ENCODE measurements around the gene SNN. TPM values are rescaled to one million over a fixed set of nuclear protein-coding genes. Genes with fewer than 3 reads are reported as not detected.

The SNN gene
- polyA plus RNA-seq, 2 donors: 8.7 to 11.7 TPM

DNA sequence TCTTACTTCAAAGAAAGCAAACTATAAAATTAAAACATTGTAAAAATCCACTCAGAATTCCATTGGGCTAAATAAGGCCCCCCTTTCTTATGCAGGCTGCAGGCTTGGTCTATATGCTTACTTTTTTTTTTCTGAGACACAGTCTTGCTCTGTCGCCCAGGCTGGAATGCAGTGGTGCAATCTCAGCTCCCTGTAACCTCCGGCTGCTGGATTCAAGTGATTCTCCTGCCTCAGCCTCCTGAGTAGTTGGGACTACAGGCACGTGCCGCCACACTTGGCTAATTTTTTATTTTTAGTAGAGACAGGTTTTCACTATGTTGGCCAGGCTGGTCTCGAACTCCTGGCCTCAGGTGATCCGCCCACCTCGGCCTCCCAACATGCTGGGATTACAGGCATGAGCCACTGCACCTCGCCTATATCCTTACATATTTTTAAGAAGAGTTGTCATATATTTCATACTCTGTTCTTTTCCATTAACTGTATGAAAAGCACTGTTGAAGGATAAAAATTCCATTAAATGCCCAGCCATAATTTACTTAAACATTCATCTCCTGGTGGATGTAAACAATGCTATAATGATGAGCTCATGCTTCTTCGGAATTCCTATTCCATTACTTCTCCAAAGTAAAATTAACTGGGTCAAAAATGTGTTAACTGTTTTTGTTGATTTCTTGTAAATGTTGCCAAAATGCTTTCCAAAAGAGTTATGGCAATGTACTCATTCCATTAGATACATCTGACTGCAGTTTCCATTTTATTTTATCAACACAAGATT, 17.8 kb downstream of the SNN start:
- 74 to 80% methylated on average over 9 of the region's 9 CpGs for WGBS, 2 donors
- peaks cover 0 to 23% of the 10 kb centered on the region in 2 donors for H3K36me3 ChIP-seq (ENCODE audit: control insufficient read depth in 2 of 2, insufficient read depth in 2 of 2, low read length in 1 of 2)

DNA sequence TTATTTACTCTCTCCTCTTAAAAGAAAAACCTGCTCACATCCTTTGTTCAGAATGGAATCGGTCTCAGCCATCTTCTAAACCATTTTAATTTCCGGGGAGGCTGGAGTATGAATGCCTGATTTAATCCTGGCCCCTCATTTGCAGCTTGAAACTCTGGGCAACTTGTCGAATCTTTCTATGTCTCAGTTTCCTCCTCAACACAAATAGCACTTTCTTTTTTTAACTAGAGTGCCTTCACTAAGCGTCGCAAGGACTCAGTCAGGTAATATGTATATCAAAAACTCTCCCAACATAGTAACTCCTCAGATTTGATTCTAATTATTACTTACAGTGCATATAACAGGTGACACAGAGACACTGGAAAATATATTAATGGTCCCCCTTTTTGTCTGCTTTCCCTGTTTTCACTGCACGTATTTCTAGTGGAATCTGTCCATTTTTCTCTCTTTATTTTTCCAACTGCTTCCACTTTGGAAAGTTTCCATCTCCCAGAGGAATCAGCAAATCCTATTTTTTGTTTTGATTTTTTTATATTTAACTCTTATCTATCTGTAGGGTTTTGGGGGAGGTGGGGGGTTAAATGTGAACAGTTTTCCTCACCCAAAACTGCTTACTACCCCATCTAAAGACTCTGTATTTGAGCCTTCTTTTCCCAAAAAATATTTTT, 18.6 kb downstream of the SNN start:
- Histone ChIP-seq H3K4me3 (ENCODE audit: low read depth in 1 of 2, low read length in 2 of 2) (no peak overlapping the region), H3K36me3 (ENCODE audit: control insufficient read depth in 2 of 2, insufficient read depth in 2 of 2, low read length in 1 of 2) (peaks cover 3 to 29% of the 10 kb centered on the region in 2 donors), H3K27me3 (ENCODE audit: control insufficient read depth in 1 of 2, insufficient read depth in 2 of 2, low read length in 2 of 2) (no peaks in the 10 kb centered on the region), H3K4me1 (ENCODE audit: control insufficient read depth in 2 of 2, insufficient read depth in 2 of 2, low read length in 1 of 2) (peaks cover 0 to 2% of the 10 kb centered on the region in 2 donors), H3K9me3 (ENCODE audit: control insufficient read depth in 2 of 2, insufficient read depth in 1 of 2, low read depth in 1 of 2, low read length in 1 of 2) (no peaks in the 10 kb centered on the region), H3K27ac (ENCODE audit: low read depth in 2 of 2, low read length in 1 of 2) (no peak overlapping the region)
- WGBS, 2 donors: 66% methylated on average over 6 of the region's 6 CpGs

More for the DNA sequence above, 17.8 kb downstream of the SNN start:
- H3K27me3 ChIP-seq (ENCODE audit: control insufficient read depth in 1 of 2, insufficient read depth in 2 of 2, low read length in 2 of 2): no peaks in the 10 kb centered on the region
- H3K4me1 ChIP-seq (ENCODE audit: control insufficient read depth in 2 of 2, insufficient read depth in 2 of 2, low read length in 1 of 2): peaks cover 2 to 5% of the 10 kb centered on the region in 2 donors
- H3K9me3 ChIP-seq (ENCODE audit: control insufficient read depth in 2 of 2, insufficient read depth in 1 of 2, low read depth in 1 of 2, low read length in 1 of 2): no peaks in the 10 kb centered on the region
- H3K4me3 ChIP-seq (ENCODE audit: low read depth in 1 of 2, low read length in 2 of 2): no peak overlapping the region
- H3K27ac ChIP-seq (ENCODE audit: low read depth in 2 of 2, low read length in 1 of 2): no peak overlapping the region

- Histone ChIP-seq H3K4me3 (ENCODE audit: low read depth in 1 of 2, low read length in 2 of 2) (no peak overlapping the region), H3K9me3 (ENCODE audit: control insufficient read depth in 2 of 2, insufficient read depth in 1 of 2, low read depth in 1 of 2, low read length in 1 of 2) (no peaks in the 10 kb centered on the region), H3K27ac (ENCODE audit: low read depth in 2 of 2, low read length in 1 of 2) (no peak overlapping the region), H3K36me3 (ENCODE audit: control insufficient read depth in 2 of 2, insufficient read depth in 2 of 2, low read length in 1 of 2) (peaks cover 3 to 30% of the 10 kb centered on the region in 2 donors), H3K4me1 (ENCODE audit: control insufficient read depth in 2 of 2, insufficient read depth in 2 of 2, low read length in 1 of 2) (no peaks in the 10 kb centered on the region), H3K27me3 (ENCODE audit: control insufficient read depth in 1 of 2, insufficient read depth in 2 of 2, low read length in 2 of 2) (no peaks in the 10 kb centered on the region)
- 91% methylated on average over 13 of the region's 13 CpGs for WGBS, 2 donors
These were observed 19.6 kb downstream of the SNN start for GRCh38 chr16:11687601-11688519.

- WGBS, 2 donors: 71 to 77% methylated on average over 1 of the region's 1 CpG
- Histone ChIP-seq H3K27me3 (ENCODE audit: control insufficient read depth in 1 of 2, insufficient read depth in 2 of 2, low read length in 2 of 2) (no peaks in the 10 kb centered on the region), H3K4me1 (ENCODE audit: control insufficient read depth in 2 of 2, insufficient read depth in 2 of 2, low read length in 1 of 2) (no peaks in the 10 kb centered on the region), H3K27ac (ENCODE audit: low read depth in 2 of 2, low read length in 1 of 2) (no peak overlapping the region), H3K9me3 (ENCODE audit: control insufficient read depth in 2 of 2, insufficient read depth in 1 of 2, low read depth in 1 of 2, low read length in 1 of 2) (no peaks in the 10 kb centered on the region), H3K4me3 (ENCODE audit: low read depth in 1 of 2, low read length in 2 of 2) (no peak overlapping the region), H3K36me3 (ENCODE audit: control insufficient read depth in 2 of 2, insufficient read depth in 2 of 2, low read length in 1 of 2) (peaks cover 3 to 27% of the 10 kb centered on the region in 2 donors)
These were observed 20.2 kb downstream of the SNN start for GRCh38 chr16:11688520-11688886.

DNA sequence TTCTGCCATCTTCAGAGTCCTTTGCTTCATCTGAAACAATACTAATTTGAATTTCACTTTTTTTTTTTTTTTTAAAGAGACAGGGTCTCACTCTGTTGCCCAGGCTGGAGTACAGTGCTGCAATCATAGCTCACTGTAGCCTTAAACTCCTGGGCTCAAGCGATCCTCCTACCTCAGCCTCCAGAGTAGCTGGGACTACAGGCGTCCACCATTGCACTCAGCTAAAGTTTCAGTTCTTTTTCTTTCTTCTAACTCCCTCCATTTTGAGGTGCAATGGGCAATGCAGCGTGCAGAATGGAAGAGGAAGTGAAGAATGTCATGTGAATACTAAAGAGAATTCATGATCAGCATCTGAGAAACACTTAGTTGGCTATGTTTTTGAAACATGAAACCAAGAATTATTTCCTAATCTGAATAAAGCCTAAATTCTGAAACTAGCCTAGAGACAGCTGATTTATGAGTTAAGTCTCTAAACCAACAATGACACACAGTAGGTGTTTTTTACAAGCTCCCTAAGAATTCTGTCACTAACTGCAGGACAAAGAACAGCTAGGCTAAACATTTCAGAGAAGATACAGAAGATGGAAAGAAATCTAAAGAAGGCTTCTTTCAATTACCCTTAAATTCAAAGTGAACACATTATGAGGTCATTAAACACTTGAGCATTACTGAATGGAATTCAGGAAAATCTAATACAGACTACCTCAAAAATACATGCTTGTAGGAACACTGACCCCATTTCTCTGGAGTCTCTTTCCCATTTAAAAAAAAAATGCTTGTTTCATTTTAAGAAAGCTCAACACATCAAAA, 21.0 kb downstream of the SNN start:
- H3K4me3 ChIP-seq (ENCODE audit: low read depth in 1 of 2, low read length in 2 of 2): no peak overlapping the region
- no peaks in the 10 kb centered on the region for H3K27me3 ChIP-seq (ENCODE audit: control insufficient read depth in 1 of 2, insufficient read depth in 2 of 2, low read length in 2 of 2)
- H3K36me3 ChIP-seq (ENCODE audit: control insufficient read depth in 2 of 2, insufficient read depth in 2 of 2, low read length in 1 of 2): peaks cover 3 to 25% of the 10 kb centered on the region in 2 donors
- H3K9me3 ChIP-seq (ENCODE audit: control insufficient read depth in 2 of 2, insufficient read depth in 1 of 2, low read depth in 1 of 2, low read length in 1 of 2): no peaks in the 10 kb centered on the region
- 80 to 85% methylated on average over 3 of the region's 3 CpGs for WGBS, 2 donors
- H3K4me1 ChIP-seq (ENCODE audit: control insufficient read depth in 2 of 2, insufficient read depth in 2 of 2, low read length in 1 of 2): no peaks in the 10 kb centered on the region
- no peak overlapping the region for H3K27ac ChIP-seq (ENCODE audit: low read depth in 2 of 2, low read length in 1 of 2)

GRCh38 chr16:11691235-11691634, 23.0 kb downstream of the SNN start:
- Histone ChIP-seq H3K27me3 (ENCODE audit: control insufficient read depth in 1 of 2, insufficient read depth in 2 of 2, low read length in 2 of 2) (no peaks in the 10 kb centered on the region), H3K36me3 (ENCODE audit: control insufficient read depth in 2 of 2, insufficient read depth in 2 of 2, low read length in 1 of 2) (peaks cover 3 to 25% of the 10 kb centered on the region in 2 donors), H3K27ac (ENCODE audit: low read depth in 2 of 2, low read length in 1 of 2) (no peak overlapping the region), H3K4me1 (ENCODE audit: control insufficient read depth in 2 of 2, insufficient read depth in 2 of 2, low read length in 1 of 2) (no peaks in the 10 kb centered on the region), H3K9me3 (ENCODE audit: control insufficient read depth in 2 of 2, insufficient read depth in 1 of 2, low read depth in 1 of 2, low read length in 1 of 2) (no peaks in the 10 kb centered on the region), H3K4me3 (ENCODE audit: low read depth in 1 of 2, low read length in 2 of 2) (no peak overlapping the region)
- 93 to 97% methylated on average over 5 of the region's 5 CpGs for WGBS, 2 donors

- WGBS, 2 donors: 95 to 97% methylated on average over 15 of the region's 15 CpGs
- Histone ChIP-seq H3K9me3 (ENCODE audit: control insufficient read depth in 2 of 2, insufficient read depth in 1 of 2, low read depth in 1 of 2, low read length in 1 of 2) (no peaks in the 10 kb centered on the region), H3K4me3 (ENCODE audit: low read depth in 1 of 2, low read length in 2 of 2) (no peak overlapping the region), H3K4me1 (ENCODE audit: control insufficient read depth in 2 of 2, insufficient read depth in 2 of 2, low read length in 1 of 2) (no peaks in the 10 kb centered on the region), H3K27ac (ENCODE audit: low read depth in 2 of 2, low read length in 1 of 2) (no peak overlapping the region), H3K27me3 (ENCODE audit: control insufficient read depth in 1 of 2, insufficient read depth in 2 of 2, low read length in 2 of 2) (no peaks in the 10 kb centered on the region), H3K36me3 (ENCODE audit: control insufficient read depth in 2 of 2, insufficient read depth in 2 of 2, low read length in 1 of 2) (peaks cover 3 to 30% of the 10 kb centered on the region in 2 donors)
These were observed 23.5 kb downstream of the SNN start for GRCh38 chr16:11691771-11692170.

- Histone ChIP-seq H3K4me3 (ENCODE audit: low read depth in 1 of 2, low read length in 2 of 2) (no peak overlapping the region), H3K27ac (ENCODE audit: low read depth in 2 of 2, low read length in 1 of 2) (no peak overlapping the region), H3K36me3 (ENCODE audit: control insufficient read depth in 2 of 2, insufficient read depth in 2 of 2, low read length in 1 of 2) (peaks cover 5 to 32% of the 10 kb centered on the region in 2 donors), H3K4me1 (ENCODE audit: control insufficient read depth in 2 of 2, insufficient read depth in 2 of 2, low read length in 1 of 2) (no peaks in the 10 kb centered on the region), H3K9me3 (ENCODE audit: control insufficient read depth in 2 of 2, insufficient read depth in 1 of 2, low read depth in 1 of 2, low read length in 1 of 2) (no peaks in the 10 kb centered on the region), H3K27me3 (ENCODE audit: control insufficient read depth in 1 of 2, insufficient read depth in 2 of 2, low read length in 2 of 2) (no peaks in the 10 kb centered on the region)
- WGBS, 2 donors: 86 to 89% methylated on average over 8 of the region's 8 CpGs
These were observed 23.9 kb downstream of the SNN start for GRCh38 chr16:11692171-11692570.

DNA sequence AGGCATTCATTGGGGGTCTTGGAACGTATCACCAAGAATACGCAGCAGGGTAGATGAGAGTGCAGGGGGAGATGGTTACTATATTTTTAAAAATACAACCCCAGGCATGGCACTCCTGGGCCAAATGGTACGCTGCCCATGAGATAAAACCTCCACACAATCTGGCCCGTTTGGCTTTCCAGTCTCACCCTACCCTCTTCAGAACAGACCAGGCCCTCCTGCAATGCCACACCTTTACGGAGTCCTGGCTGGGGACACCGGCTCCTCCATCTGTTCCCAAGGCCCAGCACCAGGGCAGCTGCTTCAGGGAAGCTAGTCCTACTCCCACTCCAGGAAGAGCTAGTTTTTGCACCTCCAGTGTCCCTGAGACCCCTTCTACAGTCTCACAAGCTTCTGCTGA, 24.4 kb downstream of the SNN start:
- WGBS, 2 donors: 81 to 90% methylated on average over 6 of the region's 6 CpGs
- Histone ChIP-seq H3K27me3 (ENCODE audit: control insufficient read depth in 1 of 2, insufficient read depth in 2 of 2, low read length in 2 of 2) (no peaks in the 10 kb centered on the region), H3K9me3 (ENCODE audit: control insufficient read depth in 2 of 2, insufficient read depth in 1 of 2, low read depth in 1 of 2, low read length in 1 of 2) (no peaks in the 10 kb centered on the region), H3K36me3 (ENCODE audit: control insufficient read depth in 2 of 2, insufficient read depth in 2 of 2, low read length in 1 of 2) (peaks cover 10 to 36% of the 10 kb centered on the region in 2 donors), H3K4me3 (ENCODE audit: low read depth in 1 of 2, low read length in 2 of 2) (no peak overlapping the region), H3K27ac (ENCODE audit: low read depth in 2 of 2, low read length in 1 of 2) (no peak overlapping the region), H3K4me1 (ENCODE audit: control insufficient read depth in 2 of 2, insufficient read depth in 2 of 2, low read length in 1 of 2) (no peaks in the 10 kb centered on the region)

All from esophagus (tissue), 2 donors.